HG03280 (cell line): ENCODE data around the gene SRR.
A peak's percentile ranks its signal among the peaks of the same experiment; 100 is the strongest.
"Not testable (repeated sequence)": the region's sequence is repeated elsewhere in the genome, so short reads cannot be mapped to it uniquely, and the experiment has no call there.

Experiments
- ATAC-seq: cut with Tn5 transposase; IDR thresholded peaks from one replicate; pipeline ENCODE4 v1.9.1; 2021; ENCODE audit warnings: mild to moderate bottlenecking, moderate library complexity; ENCODE audit not compliant: unreplicated experiment

The SRR gene, protein sequence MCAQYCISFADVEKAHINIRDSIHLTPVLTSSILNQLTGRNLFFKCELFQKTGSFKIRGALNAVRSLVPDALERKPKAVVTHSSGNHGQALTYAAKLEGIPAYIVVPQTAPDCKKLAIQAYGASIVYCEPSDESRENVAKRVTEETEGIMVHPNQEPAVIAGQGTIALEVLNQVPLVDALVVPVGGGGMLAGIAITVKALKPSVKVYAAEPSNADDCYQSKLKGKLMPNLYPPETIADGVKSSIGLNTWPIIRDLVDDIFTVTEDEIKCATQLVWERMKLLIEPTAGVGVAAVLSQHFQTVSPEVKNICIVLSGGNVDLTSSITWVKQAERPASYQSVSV

DNA sequence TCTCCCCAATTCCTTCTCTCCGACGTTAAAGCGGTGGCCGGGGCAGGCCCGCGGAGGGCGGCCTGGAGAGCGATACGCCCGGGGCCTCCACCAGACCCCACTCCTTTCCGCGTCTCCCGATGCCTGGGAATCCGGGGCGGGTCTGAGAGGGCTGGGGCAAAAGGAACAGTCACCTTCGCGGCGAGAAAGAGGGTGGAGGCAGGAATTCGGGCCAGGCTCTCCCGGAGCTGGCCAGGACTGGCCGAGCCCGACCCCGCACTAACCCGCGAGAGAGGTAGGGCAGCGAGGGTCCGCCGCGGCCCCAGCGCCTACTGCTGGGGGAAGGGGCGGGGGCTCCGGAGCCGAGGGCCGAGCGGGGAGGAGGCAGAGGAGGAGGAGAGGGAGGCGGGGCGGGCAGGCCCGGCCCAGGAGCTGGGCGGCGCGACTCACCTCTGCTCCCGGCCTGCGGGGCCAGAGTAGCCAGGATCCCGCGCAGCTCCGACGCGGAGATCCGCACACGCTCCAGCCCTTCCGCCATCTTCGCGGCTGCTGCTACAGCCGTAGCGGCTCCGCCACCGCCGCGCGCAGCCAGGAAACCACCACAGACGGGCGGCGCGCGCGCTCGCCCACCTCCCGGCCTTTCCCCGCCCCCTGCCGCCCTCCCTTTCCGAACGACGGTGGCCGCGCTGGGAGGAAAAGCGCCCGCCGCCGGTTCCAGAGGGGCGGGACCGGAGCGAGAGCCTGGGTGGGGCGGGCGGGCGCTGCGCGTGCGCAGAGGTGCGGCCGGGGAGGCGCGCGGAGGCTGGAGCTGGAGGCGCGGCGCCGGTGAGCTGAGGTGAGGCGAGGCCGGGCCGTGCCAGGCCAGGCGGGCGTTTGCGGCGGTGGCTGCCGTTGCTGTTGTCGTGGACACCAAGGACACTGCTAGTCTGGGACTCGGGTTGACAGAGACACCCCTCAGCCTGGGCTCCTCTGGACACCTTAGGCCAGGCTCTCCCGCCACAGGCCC lies at the start of gene SRR, which contains the start of gene SMG6:
TSS of gene SRR (plus strand) at position 747 of the 985 bp plus-strand sequence. CDS start 11,611 bp downstream, outside the sequence.
TSS of gene SMG6 (minus strand) at position 582 of the 985 bp plus-strand sequence. CDS start at position 517, 65 bp downstream.
- peak; percentile 80 for ATAC-seq

DNA sequence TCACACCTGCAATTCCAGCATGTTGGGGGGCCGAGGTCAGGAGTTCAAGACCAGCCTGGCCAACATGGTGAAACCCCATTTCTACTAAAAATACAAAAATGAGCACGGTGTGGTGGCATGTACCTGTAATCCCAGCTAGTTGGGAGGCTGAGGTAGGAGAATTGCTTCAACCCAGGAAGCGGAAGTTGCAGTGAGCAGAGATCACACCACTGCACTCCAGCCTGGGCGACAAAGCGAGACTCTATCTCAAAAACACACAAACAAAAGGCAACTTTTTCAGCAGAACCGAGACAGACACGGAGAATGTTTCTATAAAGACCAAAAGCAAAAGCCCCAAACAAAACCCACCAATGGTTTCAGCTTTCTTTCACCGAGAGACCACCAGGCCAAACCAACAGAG lies 44.9 kb upstream of the SRR start:
- not testable (repeated sequence) for ATAC-seq

DNA sequence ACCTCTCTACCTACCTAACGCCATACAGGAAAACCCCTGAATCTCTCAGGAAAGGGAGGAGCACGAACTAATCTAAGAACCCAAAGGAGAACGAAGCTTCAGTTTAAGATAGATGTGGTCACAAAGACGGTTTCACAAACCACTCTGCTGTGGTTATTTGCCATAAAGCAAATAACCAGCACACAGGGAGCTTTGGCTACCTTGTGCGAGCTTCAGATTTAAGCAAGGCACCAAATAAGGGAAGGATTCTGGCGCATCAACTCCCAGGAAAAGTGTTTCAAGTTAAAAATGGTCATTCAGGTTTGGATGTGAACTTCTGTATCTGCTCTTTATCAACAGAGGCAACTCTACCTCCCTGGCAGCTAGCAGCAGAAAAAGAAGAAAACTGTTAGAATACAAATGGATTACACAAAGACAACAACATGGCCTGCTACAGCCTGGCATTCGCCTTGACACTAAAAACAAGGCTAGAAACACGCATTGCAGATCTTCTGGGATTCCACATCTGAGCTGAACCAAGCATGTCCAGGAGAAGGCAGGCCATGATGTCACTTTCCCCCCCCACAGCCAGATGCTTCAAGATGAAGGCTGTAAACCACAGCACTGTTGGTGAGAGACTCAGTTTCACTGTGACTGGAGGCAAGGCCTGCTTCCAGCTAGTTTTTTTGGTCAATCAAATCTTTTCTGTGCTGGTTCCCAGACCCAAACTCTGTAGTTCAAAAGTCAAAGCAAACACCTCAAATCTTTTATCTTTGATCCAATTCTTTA lies 43.8 kb upstream of the SRR start:
- ATAC-seq = peak; percentile 80

DNA sequence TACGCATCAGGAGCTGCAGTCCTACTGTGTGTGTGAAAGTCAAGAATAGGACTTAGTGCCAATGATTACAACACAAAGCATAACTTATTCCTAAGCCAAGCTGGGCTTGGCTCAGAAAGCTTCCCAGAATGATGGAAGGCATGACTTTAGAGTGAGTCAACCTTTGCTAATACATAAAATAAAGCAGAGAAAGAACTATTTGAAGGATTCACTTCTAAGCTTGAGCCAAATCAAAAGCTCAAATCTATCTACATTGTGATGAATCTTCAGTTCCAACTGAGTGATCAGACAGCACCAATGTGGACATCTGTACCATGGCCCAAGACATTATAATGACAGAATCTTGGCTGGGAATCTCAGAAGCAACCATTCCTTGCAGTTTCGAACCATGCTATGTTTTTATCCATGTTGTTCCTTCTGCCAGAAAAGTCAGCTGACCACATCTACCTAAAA lies 41.6 kb upstream of the SRR start:
- ATAC-seq = no peak

DNA sequence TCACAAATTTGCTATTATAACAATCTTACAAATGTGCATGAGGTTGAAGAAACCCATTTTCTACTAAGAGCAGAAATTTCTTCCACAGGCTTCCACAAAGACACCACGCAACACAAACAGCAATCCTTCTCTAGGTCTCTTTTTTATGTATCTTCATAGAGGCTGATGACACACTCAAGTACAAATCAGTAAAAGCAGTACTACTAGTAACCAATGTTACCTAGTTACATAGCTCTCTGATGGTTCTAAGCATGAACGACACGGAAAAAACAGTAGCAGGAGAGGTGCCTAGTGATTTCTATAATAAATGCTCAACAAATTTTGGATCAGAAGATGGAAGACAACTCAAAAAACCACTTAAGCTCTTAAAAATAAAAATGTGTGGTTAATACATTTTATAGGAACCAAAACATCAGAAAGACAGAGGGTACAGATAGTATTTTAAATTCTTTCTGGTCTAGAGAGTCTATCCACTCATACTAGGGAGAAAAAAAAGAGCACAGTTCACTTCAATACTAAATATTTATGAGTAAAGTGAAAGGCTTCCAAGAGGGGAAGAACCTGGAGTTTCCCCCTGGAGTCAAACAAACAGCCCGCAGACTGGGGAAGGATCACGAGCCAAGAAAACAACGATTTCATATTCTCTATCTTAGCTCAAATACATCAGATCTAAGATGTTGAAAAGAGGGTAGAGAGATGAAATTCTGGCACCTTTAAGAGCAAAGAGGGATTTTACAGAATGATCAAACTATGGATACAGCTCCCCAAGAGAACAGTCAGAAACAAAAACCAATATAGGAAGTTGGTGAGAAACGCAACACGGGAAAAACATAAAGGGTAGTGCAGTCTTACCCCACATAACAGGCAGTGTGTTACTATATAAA lies 40.3 kb upstream of the SRR start:
- no peak for ATAC-seq

DNA sequence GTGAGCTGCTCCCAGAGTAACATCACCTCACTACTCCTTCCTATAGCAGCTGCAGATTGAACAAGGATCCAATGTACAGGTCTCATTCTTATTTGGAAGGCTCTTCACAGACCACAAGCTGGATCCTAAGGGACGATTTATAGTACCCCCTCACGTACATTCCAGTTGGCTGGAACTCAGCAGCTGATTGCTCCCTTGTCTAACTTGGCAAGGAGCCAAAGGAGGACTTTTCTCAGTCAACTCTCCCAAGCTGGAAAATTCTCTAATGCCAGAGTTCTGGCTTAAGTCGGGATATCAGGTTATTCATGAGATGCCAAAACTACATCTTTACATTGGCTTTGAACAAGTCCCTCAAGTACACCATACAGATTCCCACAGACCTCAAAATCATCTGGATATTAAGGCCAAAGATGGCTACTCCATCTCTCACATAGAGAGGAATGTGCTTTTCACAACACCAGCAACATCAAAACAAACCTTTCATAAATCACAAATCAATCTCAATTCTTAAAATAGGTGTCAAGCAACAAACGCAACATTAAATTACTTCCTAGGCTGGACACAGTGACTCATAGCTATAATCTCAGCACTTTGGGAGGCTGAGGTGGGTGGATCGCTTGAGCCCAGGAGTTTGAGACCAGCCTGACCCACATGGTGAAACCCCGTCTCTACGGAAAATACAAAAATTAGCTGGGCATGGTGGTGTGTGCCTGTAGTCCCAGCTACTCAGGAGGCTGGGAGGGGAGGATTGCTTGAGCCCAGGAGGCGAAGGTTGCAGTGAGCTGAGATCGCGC lies 39.5 kb upstream of the SRR start:
- no peak for ATAC-seq

DNA sequence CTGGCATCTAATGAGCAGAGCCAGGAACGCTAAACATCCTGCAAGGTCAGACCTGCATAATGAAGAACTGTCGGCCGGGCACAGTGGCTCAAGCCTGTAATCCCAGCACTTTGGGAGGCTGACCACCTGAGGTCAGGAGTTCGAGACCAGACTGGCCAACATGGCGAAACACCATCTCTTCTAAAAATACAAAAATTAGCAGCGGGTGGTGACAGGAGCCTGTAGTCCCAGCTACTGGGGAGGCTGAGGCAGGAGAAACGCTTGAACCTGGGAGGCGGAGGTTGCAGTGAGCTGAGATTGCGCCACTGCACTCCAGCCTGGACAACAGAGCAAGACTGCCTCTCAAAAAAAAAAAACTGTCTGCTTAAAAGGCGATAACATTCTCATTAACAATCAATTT lies 38.6 kb upstream of the SRR start:
- not testable (repeated sequence) for ATAC-seq

DNA sequence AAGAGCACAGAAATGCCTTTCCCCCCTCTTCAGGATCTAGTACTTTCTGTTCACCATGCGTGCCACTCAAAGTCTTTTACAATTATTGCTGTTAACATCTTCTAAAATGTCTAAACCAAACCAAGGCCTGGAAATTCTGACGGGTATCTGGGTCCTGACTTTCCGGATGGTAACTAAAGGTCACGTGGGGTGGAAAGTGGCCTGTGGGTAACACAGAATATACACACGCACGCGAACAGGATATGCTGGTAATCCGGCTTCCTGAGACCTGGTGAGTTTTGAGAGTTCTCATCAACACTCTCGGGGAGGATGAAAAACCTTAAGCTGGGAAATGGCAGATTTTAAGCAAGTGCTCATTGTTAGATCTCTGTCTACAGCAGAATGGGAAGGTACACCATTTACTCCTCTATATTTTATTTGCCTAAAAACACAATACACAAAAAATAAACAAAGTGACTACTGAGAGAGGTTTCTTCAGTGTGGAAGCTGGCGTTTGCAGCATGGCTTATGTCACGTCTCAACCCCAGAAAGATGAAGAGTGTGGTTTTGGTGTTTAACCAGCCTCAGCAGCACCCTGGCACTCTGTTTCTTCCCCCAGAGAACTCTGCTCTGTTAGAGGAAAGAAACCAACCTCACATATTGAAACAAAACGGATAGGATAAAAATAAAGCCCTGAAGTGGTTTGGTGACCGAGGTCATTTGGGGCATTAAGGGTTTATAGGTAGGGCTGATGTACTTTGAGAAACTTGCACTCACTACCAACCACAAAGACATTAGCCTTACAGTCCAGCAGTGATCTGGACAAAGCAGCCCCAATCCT lies 37.5 kb upstream of the SRR start:
- ATAC-seq = peak; percentile 73

DNA sequence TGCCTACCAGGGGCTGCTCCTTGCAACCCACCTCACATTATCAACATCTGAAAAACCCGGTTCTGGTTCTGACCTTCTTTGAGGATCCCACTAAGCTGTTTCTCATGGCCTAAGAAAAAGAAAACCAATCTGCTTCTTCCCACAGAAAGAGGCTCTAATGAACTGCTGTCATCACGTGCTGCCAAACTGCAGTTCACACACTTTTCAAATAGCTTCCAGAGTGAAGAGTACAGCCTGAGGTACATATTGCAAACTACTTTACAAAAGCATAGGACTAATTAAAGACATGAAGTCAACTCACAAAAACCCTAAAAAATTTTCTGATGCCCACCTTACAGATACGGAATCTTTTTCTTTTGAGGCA lies 36.9 kb upstream of the SRR start:
- ATAC-seq = peak; percentile 10

DNA sequence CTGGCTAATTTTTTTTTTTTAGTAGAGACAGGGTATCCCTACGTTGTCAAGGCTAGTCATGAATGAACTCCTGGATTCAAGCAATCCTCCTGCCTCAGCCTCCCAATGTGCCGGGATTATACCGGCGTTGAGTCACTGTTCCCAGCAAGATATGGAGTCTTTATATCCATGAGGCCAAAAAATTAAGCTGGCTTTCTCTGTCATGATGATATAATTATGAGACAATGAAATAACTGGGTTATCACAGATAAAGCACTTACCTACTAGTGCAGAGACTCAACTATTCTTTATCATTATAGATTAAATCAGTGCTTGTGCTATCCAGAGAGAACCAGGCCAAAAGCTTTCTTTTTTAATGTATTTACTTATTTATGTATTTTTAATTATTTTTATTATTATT lies 36.4 kb upstream of the SRR start:
- no peak for ATAC-seq

DNA sequence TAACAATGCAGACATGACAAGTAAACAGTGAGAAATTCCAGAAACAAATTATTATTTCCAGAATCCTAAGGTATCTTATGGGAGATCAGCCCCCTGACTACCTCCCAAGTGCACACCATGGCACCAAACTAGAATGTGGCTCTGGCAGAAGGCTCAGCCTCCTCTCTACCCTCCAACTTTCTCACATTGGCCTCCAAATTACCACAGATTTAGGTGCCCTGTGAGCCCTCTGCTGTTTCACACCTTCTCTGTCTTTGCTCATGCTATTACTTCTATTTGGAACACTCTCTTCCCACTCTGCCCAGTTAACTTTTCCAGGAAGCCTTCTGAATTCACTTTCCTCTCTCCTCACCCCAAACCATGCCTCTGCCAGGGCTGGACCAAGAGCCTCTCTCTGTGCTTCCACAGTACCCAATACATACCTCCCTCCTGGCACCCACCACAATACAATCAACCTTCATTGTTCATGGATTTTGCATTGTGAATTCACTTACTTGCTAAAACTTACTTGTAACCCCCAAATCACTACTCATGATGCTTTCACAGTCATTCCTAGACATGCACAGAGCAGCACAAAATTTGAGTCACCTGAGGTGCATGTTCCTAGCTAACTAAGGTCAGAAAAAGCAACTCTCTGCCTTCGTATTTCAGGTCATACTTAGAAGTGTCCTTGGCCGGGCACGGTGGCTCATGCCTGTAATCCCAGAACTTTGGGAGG lies 31.6 kb upstream of the SRR start:
- ATAC-seq = no peak

DNA sequence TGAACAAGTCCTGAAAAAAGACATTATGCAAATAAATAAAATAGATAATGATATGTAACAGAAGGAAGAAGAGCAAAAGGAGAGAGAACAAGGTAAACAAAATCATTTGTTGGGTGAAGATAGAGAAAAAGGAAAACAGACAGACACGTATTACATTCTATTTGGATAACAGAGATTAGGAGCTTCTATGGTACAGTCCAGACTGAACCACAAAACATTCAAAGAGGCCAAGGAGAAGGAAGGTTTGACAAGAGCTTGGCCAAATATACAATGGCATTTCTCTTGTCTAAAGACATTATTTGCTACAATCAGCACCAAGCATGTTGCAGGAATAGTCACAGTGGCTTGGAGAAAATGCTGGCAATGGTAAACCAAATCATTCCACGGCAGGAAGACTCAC lies 29.3 kb upstream of the SRR start:
- no peak for ATAC-seq

DNA sequence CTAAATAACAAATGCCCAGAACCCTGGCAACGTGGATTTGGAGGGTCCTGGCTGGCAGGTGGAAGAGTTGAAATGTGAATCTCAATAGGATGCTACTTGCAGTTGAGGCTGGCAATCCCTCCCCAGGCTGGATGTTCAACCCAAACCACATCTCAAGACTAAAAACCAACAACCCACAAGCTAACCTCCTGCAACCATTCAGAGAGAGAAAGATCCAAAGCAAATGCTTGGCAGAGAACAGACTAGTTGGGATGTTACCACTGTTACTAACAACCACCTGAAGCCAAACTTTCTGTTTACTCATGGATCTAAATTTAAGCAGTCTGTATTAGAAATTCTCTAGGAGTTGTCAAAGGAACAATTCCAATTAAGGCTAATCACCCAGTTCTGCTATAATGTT lies 28.0 kb upstream of the SRR start:
- no peak for ATAC-seq

DNA sequence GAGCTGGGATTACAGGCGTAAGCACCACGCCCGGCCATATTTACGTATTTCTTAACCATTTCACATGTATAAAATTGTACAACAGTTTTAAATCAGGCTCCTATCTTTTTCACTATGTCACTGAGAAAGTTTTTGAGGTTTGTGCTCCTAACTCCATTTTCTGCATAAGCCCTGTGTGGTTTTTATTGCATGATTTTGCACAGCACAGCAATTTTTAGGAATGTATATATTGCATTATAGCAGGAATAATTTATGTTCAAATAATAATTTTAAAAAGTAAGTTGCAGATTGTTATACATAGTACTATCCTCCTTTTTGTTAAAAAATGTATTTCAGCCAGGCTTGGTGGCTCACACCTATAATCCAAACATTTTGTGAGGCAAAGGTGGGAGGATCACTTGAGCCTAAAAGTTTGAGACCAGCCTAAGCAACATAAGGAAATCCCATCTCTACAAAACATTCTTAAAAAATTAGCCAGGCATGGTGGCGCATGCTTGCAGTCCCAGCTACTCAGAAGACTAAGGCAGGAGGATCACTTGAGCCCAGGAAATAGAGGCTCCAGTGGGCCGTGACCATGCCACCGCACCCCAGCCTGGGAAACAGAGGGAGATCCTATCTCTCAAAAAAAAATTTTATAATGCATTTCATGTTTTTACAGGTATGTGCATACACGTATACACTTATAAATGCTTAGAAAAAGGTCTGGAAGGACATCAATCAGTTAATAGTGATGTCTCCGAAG lies 26.1 kb upstream of the SRR start:
- no peak for ATAC-seq

DNA sequence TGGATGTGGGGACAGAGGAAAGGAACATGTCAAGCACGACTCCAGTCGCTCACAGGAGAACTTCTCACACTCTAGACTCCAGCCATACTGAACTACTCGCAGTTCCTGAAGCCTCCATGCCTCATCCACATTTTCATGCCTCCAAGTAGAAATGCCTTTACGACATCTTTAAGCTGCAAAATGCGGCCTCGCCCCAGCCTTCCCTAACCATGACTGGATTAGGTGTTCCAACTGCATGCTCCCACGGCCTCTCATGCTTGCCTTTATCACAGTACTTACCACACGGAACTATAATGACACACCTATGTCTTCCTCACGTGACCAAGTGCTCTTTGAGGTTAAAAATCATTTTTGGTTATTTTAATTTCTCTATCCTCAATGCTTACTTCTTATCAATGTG lies 24.0 kb upstream of the SRR start:
- ATAC-seq = no peak

DNA sequence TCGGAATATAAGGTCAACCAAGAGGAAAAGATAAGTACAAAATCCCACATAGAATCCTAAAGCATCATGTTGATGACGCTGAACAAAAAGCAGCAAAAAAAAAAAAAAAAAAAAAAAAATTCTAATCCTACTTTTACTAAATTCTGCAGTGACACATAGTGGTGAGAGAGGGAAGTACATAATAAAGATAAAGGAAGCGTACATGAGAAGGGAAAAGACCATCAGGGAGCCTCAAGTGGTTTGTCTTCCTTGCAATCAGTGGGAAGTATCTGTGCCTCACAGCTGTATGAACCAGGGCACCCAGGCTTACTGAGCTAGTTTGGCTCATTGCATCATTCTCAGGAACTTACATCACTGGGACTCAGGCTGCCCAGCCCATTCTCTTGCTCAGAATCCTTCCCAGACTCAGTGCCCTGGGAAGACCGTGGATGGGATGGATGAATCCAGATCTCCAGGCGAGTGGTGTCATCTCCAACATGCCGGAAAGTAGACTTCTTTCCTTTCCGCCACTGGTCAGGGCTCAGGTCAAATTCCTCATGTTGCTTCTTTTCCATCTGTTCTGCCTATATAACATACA lies 21.4 kb upstream of the SRR start:
- ATAC-seq = no peak

DNA sequence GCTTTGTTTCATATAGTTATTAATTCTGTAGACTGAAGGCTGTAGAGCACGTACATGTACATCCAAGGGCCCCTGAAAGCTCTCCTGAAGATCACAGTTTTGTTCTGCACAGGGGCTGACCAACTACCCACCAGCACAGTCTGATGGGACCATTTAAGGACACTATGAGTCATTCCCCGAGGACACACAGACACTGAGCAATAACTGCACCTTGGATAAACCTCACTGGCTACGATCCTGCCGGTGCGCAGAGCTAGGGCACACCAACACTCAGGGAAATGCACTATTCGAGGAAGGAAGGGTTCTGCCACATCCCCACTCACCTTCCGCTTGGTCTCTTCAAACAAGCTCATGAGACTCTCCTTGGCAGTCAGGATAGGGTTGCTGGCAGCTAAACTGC lies 20.4 kb upstream of the SRR start:
- ATAC-seq = no peak
